ENCODE results near the gene EXOC3L4. TPM values are rescaled to one million over a fixed set of nuclear protein-coding genes. Genes with fewer than 3 reads are reported as not detected.

Gene EXOC3L4
- total and polyA plus RNA-seq, 2 of the 8 experiments (the other 6 are each of a cell fraction or from before 2014, with no cell fraction given), result 0.45 to 0.57 TPM

- Histone ChIP-seq H3K4me3 (ENCODE audit: extremely low read depth in 1 of 4, insufficient read depth in 2 of 4, low read depth in 3 of 4, low read length in 4 of 4) (no peak overlapping the region), H4K8ac (ENCODE audit: extremely low read depth, insufficient read depth, low read length) (no peak overlapping the region), H2BK15ac (ENCODE audit: low read length) (no peak overlapping the region; the same call in 1 of the 2 replicates), H3K27me3 (replicated peaks in 1 of 4; ENCODE audit: control insufficient read depth in 3 of 4, extremely low read depth in 1 of 4, insufficient read depth in 3 of 4, low read length in 3 of 4) (peaks cover 0 to 23% (median 11%) of the 10 kb centered on the region in 4 experiments; a peak in 6 of 7 replicates), H2AK5ac (ENCODE audit: low read depth, low read length) (no peak overlapping the region), H3K9ac (replicated peaks in 1 of 4; ENCODE audit: extremely low read depth in 1 of 4, low read depth in 3 of 4, low read length in 3 of 4) (no peak overlapping the region), H3K23me2 (ENCODE audit: low read depth, low read length) (peaks cover 8% of the 10 kb centered on the region; the same call in 1 of the 2 replicates), H4K20me1 (replicated peaks in 1 of 2; ENCODE audit: control insufficient read depth in 1 of 2, insufficient read depth in 2 of 2, low read length in 2 of 2) (no peaks in the 10 kb centered on the region), H3K56ac (replicated peaks; ENCODE audit: insufficient read length, low read depth, low read length) (no peak overlapping the region), H3K23ac (ENCODE audit: insufficient read length) (no peak overlapping the region), H4K5ac (ENCODE audit: insufficient read length, low read depth, low read length) (no peak overlapping the region), H2BK20ac (ENCODE audit: low read length) (no peak overlapping the region), H3K79me1 (ENCODE audit: low read depth, low read length) (no peaks in the 10 kb centered on the region), H3K79me2 (ENCODE audit: control insufficient read depth in 1 of 2, insufficient read depth in 2 of 2, low read length in 2 of 2) (no peaks in the 10 kb centered on the region), H3K4ac (replicated peaks; ENCODE audit: insufficient read length, low read depth, low read length) (no peak overlapping the region), H3K9me3 (ENCODE audit: insufficient read depth in 2 of 2, low read depth in 1 of 2, low read length in 1 of 2) (no peaks in the 10 kb centered on the region), H2BK120ac (replicated peaks; ENCODE audit: low read depth, low read length) (no peak overlapping the region), H3K4me1 (replicated peaks in 1 of 4; ENCODE audit: control insufficient read depth in 3 of 4, insufficient read depth in 4 of 4, low read length in 3 of 4) (peaks cover 0 to 11% (median 5%) of the 10 kb centered on the region in 4 experiments; a peak in 6 of 7 replicates), H3K14ac (ENCODE audit: insufficient read length) (no peak overlapping the region), H3K27ac (ENCODE audit: low read depth, low read length) (no peak overlapping the region), H3K18ac (ENCODE audit: extremely low read depth, low read length) (no peak overlapping the region), H2BK12ac (ENCODE audit: low read depth, low read length) (no peak overlapping the region), H2BK5ac (ENCODE audit: low read depth, low read length) (no peak overlapping the region), H4K91ac (replicated peaks; ENCODE audit: insufficient read length, low read length) (no peak overlapping the region), H3K4me2 (ENCODE audit: insufficient read depth in 1 of 2, low read depth in 2 of 2, low read length in 2 of 2) (no peak overlapping the region), H3K36me3 (ENCODE audit: control insufficient read depth in 2 of 4, insufficient read depth in 4 of 4, low read length in 3 of 4) (no peaks in the 10 kb centered on the region), H2AFZ (ENCODE audit: low read length) (no peak overlapping the region)
- CTCF ChIA-PET (ENCODE audit: partially characterized antibody), result interaction anchor here (1.0 to 10.5 kb wide), 20 partner anchors 7 to 150 kb away, joined by 3 to 147 read pairs (median 4); partner anchors contain the start of genes EXOC3L4 and TNFAIP2
- no peak for FAIRE-seq
- POLR2A ChIA-PET (ENCODE audit: partially characterized antibody), result interaction anchor here (1.0 to 1.8 kb wide), 3 partner anchors 15 to 199 kb away, joined by 3 to 4 read pairs (median 3); no protein-coding TSS in a partner anchor
- WGBS, 2 experiments (ENCODE audit: extremely low coverage in 1 of 2, insufficient coverage in 1 of 2, insufficient read length in 1 of 2, insufficient replicate concordance in 2 of 2, low coverage in 1 of 2, low lambda C conversion rate in 2 of 2, missing lambda C conversion rate in 1 of 2), result 97% methylated on average over 4 of the region's 4 CpGs; no CpG with 5 or more reads in 1 of the 2 experiments
- DNase-seq (ENCODE audit: low read depth in 1 of 2, low spot score in 2 of 2), result no peak
- TF ChIP-seq TCF12 (IDR thresholded peaks at IDR 0.05; ENCODE audit: low read depth, low read length) (no peak), ZNF274 (IDR thresholded peaks at IDR 0.05; ENCODE audit: borderline replicate concordance, extremely low read depth, low read length) (no peak), YY1 (IDR thresholded peaks at IDR 0.05; ENCODE audit: low read depth, low read length) (no peak), CHD2 (IDR thresholded peaks at IDR 0.05; ENCODE audit: low read length) (no peak), SP2 (IDR thresholded peaks at IDR 0.05; ENCODE audit: low read length) (no peak), BCL11A (IDR thresholded peaks at IDR 0.05; ENCODE audit: low read depth in 2 of 2, low read length in 2 of 2) (no peak), TEAD4 (IDR thresholded peaks at IDR 0.05; ENCODE audit: low read depth, low read length) (no peak), CTBP2 (IDR thresholded peaks at IDR 0.05; ENCODE audit: borderline replicate concordance, insufficient read depth, insufficient read length, low read length) (no peak), BACH1 (IDR thresholded peaks at IDR 0.05; ENCODE audit: low read length) (no peak), ATF2 (IDR thresholded peaks at IDR 0.05; ENCODE audit: low read length) (no peak), USF2 (IDR thresholded peaks at IDR 0.05; ENCODE audit: low read length) (no peak), EGR1 (IDR thresholded peaks at IDR 0.05; ENCODE audit: borderline replicate concordance, low read depth, low read length) (no peak)
These were observed 47.5 kb downstream of the EXOC3L4 start for GRCh38 chr14:103142026-103142425.

All from H1 (cell line).